ENCODE results near the gene HPCA. TPM values are rescaled to one million over a fixed set of nuclear protein-coding genes. Genes with fewer than 3 reads are reported as not detected.

HPCA gene
- total and polyA plus RNA-seq, 2 of the 13 experiments (the other 11 are each of a cell fraction or from before 2014, with no cell fraction given): not detected

DNA sequence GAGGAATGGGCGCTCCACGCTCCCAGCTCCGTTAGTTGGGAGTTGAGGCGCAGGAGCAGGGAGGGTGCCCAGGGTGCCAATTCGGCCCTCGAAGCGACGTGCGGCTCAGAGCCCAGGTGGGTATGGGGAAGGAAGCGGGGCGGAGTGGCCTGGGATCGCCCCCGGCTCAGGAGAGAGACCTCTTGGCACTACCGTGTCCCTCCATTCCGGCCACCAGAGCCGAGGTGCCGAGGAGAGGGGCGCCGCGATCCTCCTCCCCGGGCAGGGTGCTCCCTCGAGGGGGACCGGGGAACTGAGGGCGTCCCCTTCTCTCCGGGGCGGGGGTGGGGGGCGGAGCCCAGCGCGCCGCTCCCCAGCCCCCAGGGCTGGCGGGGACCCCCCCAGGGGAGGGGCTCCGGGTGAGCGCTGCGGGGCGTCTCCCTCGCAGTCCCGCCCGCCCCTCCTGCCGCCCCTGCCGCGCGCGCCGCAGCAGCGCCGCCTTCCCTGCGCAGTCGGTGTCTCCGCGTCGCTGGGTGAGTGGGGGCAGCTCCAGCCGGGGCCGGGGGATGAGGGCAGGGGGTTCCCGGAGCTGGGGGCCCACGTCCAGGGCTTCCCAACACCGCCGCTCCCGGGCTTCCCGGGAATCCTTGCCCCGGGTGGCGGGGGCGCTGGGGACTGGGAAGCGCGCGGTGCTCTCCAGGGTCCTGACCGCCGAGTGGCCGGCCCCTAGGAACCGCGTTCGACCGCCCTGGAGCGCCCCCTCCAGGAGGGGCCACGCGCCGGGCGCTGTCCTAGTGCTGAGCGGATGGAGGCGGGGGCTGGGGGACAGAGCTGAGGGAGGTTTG lies at the start of gene HPCA (continued):
- peak; percentile 99; the same call in 1 of the 2 replicates for TF ChIP-seq ZNF558 (CRISPR knock-in tag; IDR thresholded peaks at IDR 0.05; ENCODE audit: borderline replicate concordance)
- peak; percentile 95; the same call in 1 of the 2 replicates for TF ChIP-seq ZNF615 (CRISPR knock-in tag; IDR thresholded peaks at IDR 0.05; ENCODE audit: borderline replicate concordance)
- peak; percentile 80; the same call in 1 of the 2 replicates for TF ChIP-seq YEATS2 (CRISPR knock-in tag; IDR thresholded peaks at IDR 0.05; ENCODE audit: borderline replicate concordance)
- peak; percentile 90; the same call in 1 of the 2 replicates for TF ChIP-seq JDP2 (CRISPR knock-in tag; IDR thresholded peaks at IDR 0.05; ENCODE audit: borderline replicate concordance)
- TF ChIP-seq, protein P1, sequence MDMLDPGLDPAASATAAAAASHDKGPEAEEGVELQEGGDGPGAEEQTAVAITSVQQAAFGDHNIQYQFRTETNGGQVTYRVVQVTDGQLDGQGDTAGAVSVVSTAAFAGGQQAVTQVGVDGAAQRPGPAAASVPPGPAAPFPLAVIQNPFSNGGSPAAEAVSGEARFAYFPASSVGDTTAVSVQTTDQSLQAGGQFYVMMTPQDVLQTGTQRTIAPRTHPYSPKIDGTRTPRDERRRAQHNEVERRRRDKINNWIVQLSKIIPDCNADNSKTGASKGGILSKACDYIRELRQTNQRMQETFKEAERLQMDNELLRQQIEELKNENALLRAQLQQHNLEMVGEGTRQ (IDR thresholded peaks at IDR 0.05; ENCODE audit: low read depth, low read length): no peak
- TF ChIP-seq, protein P1 (CRISPR knock-in tag; IDR thresholded peaks at IDR 0.05; ENCODE audit: borderline replicate concordance): no peak
- peak; percentile 97; the same call in 1 of the 2 replicates for TF ChIP-seq ZNF367 (CRISPR knock-in tag; IDR thresholded peaks at IDR 0.05; ENCODE audit: borderline replicate concordance)
- no peak for TF ChIP-seq AGO1 (IDR thresholded peaks at IDR 0.05; ENCODE audit: low read depth, low read length, poor library complexity, severe bottlenecking)
- TF ChIP-seq, protein P2, sequence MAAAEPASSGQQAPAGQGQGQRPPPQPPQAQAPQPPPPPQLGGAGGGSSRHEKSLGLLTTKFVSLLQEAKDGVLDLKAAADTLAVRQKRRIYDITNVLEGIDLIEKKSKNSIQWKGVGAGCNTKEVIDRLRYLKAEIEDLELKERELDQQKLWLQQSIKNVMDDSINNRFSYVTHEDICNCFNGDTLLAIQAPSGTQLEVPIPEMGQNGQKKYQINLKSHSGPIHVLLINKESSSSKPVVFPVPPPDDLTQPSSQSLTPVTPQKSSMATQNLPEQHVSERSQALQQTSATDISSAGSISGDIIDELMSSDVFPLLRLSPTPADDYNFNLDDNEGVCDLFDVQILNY (CRISPR knock-in tag; conservative IDR thresholded peaks at IDR 0.05): peak; percentile 92
- TF ChIP-seq ZZZ3 (CRISPR knock-in tag; IDR thresholded peaks at IDR 0.05; ENCODE audit: borderline replicate concordance): no peak
- TF ChIP-seq, protein P3, sequence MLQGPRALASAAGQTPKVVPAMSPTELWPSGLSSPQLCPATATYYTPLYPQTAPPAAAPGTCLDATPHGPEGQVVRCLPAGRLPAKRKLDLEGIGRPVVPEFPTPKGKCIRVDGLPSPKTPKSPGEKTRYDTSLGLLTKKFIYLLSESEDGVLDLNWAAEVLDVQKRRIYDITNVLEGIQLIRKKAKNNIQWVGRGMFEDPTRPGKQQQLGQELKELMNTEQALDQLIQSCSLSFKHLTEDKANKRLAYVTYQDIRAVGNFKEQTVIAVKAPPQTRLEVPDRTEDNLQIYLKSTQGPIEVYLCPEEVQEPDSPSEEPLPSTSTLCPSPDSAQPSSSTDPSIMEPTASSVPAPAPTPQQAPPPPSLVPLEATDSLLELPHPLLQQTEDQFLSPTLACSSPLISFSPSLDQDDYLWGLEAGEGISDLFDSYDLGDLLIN (CRISPR knock-in tag; IDR thresholded peaks at IDR 0.05; ENCODE audit: borderline replicate concordance): peak; percentile 83; the same call in 1 of the 2 replicates
- no peak for TF ChIP-seq PLRG1 (conservative IDR thresholded peaks at IDR 0.05)
- TF ChIP-seq, protein P4, sequence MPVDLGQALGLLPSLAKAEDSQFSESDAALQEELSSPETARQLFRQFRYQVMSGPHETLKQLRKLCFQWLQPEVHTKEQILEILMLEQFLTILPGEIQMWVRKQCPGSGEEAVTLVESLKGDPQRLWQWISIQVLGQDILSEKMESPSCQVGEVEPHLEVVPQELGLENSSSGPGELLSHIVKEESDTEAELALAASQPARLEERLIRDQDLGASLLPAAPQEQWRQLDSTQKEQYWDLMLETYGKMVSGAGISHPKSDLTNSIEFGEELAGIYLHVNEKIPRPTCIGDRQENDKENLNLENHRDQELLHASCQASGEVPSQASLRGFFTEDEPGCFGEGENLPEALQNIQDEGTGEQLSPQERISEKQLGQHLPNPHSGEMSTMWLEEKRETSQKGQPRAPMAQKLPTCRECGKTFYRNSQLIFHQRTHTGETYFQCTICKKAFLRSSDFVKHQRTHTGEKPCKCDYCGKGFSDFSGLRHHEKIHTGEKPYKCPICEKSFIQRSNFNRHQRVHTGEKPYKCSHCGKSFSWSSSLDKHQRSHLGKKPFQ (CRISPR knock-in tag; IDR thresholded peaks at IDR 0.05; ENCODE audit: insufficient replicate concordance): peak; percentile 94
- peak; percentile 90; the same call in 1 of the 2 replicates for TF ChIP-seq FOXK1 (CRISPR knock-in tag; IDR thresholded peaks at IDR 0.05; ENCODE audit: borderline replicate concordance, low read depth)
- peak; percentile 93; the same call in 1 of the 2 replicates for TF ChIP-seq ZNF674 (CRISPR knock-in tag; IDR thresholded peaks at IDR 0.05; ENCODE audit: low read depth)
- TF ChIP-seq, protein P5, sequence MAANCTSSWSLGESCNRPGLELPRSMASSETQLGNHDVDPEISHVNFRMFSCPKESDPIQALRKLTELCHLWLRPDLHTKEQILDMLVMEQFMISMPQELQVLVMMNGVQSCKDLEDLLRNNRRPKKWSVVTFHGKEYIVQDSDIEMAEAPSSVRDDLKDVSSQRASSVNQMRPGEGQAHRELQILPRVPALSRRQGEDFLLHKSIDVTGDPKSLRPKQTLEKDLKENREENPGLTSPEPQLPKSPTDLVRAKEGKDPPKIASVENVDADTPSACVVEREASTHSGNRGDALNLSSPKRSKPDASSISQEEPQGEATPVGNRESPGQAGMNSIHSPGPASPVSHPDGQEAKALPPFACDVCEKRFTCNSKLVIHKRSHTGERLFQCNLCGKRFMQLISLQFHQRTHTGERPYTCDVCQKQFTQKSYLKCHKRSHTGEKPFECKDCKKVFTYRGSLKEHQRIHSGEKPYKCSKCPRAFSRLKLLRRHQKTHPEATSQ (CRISPR knock-in tag; IDR thresholded peaks at IDR 0.05; ENCODE audit: borderline replicate concordance): peak; percentile 85
- TF ChIP-seq ZNF720 (CRISPR knock-in tag; IDR thresholded peaks at IDR 0.05): peak; percentile 97
- TF ChIP-seq LCORL (IDR thresholded peaks at IDR 0.05): no peak
- peak; percentile 56 for TF ChIP-seq LCORL (CRISPR knock-in tag; IDR thresholded peaks at IDR 0.05)
